NCI-H1930 (cell line): ENCODE measurements around the gene SPIC.
"Not testable (repeated sequence)": the region's sequence is repeated elsewhere in the genome, so short reads cannot be mapped to it uniquely, and the experiment has no call there.

Source experiments
- DNase-seq, 2 experiments: peaks; one replicate each; lab custom pipeline; 2025; lab: John Stamatoyannopoulos, UW

The SPIC gene

DNA sequence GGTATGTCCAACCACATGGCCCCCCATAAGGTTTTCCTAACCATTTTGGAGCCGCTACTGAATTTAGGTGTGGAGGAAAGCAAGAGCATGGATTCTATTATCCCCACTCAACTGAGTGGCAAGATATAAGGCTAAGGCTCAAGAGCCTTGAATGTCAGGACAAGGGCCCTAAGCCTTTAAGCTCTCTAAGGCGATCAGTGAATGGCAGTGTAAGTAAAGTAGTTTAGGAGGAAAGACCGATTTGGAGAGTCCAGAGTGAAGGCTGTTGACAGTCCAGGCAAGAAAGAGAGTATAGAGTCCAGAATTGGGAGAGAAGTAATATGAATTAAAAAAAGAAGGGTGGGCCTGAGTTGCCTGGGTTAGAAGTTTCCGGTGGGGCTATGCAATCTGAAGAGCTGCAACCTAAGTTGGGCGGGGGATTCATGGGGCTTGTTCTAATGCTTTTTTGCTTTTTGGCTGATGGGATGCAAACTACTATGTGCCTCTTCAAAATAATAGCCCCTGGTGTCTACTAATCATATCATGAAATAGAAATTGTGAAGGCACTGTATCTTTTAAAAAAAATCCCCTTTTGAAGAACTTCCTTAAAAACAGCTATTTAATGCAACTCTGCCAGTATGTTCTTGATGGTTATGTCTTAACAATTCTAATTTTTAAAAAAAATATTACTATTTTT lies at the start of gene SPIC:
SPIC (plus strand) TSS at position 626 of the 676 bp plus-strand sequence. CDS start 1,569 bp downstream, outside the sequence.
- DNase-seq, result no peak

DNA sequence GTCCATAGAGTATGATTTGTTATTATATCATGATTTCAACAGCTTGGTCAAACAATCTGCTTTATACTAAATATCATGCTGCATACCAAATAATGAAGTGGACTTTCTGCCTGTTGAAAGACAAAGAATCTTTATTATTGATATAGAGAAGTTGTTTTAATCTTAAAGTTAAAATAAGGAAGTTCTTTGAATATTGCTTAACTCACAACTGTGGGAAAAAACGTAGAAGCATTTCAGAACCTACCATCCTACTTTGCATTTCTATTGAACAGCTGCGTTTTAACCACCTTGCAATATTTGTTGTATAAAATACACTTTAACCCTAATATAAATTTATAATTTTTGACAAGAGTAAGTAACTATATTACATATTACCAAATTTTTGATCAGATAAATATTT lies 44.7 kb upstream of the SPIC start:
- no peak for DNase-seq

DNA sequence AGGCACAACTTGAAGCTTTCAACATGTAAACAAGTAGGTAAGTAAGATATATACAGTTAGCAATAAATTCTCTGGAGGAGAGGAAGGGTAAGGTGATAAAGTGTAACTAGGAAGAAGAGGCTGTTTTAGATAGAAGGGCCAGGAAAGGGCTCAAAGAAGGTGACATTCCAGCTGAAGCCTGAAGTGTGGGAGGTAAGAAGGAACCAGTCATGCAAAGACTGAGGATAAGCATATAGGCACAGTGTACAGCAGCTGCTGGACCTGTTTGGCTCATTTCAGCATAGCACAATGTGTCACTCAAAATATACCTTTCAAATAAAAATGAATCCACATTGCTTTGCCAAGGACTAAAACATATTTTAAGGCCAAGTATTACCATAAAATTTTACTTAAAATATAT lies 39.0 kb upstream of the SPIC start:
- no peak for DNase-seq

DNA sequence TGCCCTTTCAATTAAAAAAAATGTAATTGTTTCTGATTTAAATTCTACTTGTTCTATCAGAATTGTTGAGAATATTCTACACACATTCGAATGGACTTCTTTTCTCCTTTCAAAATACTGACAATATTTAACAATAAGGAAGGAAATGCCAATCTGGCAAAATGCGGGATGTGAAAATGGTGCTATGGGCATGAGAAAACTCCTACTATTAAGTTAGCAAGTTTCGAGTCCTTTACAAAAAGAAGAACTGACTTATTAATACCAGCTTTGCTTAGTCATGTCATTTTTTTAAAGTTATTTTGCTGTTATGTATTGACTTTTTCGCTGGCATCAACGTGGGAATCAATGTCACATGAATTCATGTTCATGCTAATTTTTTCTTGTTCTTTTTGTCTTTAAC lies 35.9 kb upstream of the SPIC start:
- no peak for DNase-seq

DNA sequence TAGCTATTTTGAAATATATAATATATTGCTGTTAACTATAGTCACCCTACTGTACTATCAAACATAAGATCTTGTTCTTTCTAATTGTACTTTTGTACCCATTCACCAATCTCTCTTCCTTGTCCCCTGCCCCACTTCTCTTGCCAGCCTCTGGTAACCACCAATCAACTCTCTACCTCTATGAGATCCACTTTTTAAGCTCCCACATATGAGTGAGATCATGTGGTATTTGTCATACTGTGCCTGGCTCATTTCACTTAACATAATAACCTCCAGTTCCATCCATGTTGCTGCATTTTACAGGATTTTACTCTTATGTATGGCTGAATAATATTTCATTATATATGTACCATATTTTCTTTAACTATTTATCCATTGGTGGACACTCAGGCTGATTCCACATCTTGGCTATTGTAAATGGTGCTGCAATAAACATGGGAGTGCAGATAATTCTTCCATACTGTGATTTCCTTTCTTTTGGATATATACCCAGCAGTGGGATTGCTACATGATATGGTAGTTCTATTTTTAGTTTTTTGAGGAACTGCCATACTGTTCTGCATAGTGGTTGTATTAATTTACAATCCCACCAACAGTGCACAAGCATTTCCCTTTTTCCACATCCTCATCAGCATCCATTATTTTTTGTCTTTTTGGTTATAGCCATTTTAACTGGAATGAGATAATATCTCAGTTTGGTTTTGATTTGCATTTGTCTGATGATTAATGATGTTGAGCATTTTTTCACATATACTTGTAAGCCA lies 33.5 kb upstream of the SPIC start:
- no peak for DNase-seq

DNA sequence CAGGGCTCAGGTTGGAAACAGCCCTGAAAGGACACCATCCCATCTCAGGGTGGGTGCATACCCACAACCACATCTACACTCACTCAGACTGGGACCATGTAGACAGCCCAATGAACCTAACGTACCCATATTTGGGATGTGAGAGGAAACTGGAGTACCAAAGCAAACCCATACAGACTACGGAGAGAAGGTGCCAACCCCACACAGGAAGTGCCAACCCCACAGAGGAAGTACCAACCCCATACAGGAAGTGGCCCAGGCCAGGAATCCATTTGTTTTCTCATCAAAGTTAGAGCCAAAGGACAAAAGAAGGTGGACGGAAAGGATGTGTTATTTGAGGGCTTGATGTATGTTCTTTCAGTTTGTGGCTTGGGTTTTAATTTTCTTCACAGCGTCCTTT lies 19.5 kb upstream of the SPIC start:
- no peak for DNase-seq

DNA sequence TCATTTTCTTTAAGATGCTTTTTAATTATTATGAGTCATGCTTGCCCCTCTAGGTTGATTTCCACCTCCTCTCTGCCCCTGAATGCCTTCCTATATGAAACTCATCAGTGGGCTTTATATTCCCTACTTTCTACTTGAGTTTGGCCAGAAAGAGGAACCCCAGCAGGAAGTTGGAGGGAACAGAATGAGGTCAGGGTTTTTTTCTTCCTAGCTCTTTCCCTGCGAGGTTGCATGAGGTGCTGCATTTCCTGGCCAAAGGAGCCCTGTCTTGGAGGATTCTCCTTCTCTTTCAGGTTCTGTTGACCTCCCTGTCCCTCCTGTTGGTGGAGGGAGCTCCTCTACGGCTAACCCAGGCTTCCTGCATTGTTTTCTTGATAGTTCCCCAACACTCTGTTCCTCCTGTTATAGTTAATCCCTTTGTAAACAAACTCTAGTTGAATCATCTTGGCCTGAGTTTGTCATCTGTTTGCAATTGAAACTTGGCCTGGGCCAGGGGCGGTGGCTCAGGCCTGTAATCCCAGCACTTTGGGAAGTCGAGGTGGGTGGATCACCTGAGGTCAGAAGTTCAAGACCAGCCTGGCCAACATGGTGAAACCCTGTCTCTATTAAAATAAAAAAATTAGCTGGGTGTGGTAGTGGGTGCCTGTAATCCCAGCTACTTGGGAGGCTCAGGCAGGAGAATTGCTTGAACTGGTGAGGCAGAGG lies 15.3 kb upstream of the SPIC start:
- no peak for DNase-seq

DNA sequence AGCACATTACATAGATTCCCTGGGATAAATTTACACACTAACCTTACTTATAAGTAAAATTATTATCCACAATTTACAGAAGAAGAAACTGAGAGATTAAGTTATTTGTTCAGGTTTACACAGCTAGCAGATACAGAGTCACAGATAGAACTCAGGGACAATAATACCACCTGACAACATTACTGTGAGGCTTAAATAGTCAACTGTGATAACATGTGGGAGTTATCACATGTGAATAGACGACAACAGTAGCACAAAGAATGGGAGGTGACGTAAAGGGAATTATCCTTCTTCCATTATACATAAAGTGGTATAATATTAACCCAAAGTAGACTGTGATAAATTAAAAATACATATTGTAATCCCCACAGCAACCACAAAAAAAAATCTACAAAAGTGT lies 6.2 kb upstream of the SPIC start:
- DNase-seq, result no peak

DNA sequence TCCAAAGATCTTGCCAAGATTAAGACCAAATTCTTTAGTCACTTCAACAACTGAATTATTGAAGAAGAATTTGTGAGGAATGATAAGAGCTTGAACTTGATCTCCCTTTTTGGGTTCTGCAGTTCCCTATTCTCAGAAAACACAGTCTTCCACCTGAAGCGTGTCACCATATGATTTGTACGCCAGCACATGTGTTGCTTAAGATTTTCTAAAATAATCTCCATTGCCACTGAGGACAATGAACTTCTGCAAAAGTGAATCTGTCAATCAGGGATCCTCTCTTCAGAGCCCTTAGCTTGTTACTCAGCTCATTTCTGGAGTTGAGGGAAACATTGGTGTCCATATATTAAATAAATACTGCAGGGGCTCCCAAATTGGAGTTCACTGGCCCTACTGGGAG lies 4.2 kb upstream of the SPIC start:
- DNase-seq, result no peak

DNA sequence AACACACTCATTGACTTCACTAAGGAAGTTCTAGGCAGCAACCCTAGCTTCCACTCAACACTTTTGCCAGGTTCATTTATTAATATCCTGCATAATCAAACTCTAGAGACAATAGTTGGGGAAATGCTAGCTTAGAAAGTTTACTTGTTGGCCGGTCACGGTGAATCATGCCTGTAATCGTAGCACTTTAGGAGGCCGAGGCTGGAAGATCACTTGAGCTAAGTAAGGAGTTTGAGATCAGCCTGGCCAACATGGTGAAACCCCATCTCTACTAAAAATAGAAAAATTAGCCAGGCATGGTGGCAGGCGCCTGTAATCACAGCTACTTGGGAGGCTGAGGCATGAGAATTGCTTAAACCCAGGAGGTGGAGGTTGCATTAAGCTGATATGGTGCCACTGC lies 3.3 kb upstream of the SPIC start:
- not testable (repeated sequence) for DNase-seq

DNA sequence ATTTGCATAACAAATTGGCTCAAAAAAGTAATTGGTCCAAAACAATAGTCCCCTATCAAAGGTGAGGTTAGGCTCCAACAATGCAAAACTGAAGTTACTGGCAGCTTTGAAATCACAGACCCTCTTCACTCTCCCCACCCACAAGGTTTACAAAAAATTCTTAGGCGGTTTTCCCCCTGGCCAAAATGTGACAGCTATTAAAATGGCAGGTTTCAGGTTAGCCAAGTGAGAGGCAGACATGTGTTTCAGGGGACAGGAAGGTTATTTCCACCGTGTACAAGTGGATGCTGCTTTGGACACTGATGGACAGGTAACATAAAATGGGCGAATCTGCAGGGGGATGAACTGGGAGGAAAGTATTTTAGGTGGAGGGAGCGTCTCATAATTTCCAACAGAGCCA lies 888 bp upstream of the SPIC start:
- no peak for DNase-seq

DNA sequence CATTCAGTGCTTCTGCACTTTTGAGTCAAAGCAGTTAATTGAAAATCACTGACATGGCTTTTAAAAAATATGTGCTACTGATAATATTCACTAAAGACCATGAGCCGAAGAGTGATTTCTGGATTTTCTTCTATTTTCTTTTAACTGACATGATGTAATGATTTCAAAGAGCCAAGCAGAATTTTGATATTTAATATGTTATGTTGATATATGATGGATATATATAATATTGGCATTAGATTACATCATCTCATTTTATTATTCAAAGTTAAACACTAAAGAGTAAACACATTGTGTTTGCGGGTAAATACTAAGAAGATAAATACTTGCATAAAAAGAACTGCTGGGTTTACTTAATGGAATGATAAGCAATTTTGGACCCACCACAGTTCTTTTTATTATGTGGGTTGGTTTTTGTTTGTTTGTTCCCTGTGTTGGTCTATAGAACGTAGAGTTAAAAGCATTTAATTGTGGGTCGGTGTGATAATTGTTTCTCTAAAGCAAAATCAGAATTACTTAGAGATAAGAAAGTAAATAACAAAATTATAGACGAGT lies 692 bp downstream of the SPIC start:
- DNase-seq, result peak; percentile 15 to 79

DNA sequence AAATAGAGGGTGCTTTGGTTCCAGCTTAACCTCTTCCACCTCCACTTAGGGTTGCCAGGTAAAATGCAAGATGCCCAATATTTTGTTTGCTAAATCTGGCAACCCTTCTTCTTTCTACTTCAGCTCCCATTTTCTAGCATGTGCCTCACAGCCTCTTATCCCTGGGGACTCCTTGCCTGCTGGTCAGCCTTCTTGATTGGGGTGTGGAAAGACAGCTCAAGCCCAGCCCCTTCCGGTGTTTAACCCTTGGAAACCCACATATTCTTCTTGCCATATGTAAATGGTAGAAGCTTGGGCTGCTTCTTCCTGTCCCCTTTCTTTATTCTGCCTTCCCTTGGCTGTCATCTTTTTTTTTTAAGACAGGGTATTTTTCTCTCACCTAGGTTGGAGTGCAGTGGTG lies 5.7 kb downstream of the SPIC start:
- no peak for DNase-seq

DNA sequence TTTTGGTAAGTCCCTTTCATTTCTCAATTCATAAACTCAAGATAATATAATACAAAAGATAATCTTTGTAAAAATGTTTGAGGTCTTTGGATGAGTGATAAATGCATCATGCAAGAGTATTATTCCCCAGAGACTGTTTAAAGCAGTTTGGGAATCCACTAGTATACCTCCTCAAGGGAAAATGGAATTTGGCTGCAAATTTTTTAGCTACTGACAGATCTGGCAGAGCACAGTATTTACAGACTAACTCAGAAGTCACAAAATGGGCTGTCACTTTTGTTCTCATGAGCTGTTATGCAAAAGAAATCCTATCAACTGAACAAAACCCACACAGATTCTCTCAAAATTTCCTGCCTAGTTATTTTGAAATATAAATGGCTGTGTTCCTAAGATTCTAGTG lies 9.9 kb downstream of the SPIC start:
- no peak for DNase-seq

DNA sequence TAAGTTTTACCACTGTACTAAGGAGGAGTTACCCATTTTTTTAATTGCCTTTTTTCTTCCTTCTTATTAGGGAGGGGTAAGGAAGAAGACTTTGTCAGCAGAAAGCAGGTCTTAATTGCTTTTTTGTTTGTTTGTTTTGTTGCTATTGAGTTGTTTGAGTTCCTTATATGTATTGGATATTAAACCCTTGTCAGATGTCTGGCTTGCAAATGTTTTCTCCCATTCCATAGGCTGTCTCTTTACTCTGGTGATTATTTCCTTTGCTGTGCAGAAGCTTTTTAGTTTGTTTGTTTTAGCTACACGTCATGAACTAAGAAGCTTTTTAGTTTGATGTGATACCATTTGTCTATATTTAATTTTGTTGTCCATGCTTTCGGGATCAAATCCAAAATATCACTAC lies 13.3 kb downstream of the SPIC start:
- DNase-seq, result no peak

DNA sequence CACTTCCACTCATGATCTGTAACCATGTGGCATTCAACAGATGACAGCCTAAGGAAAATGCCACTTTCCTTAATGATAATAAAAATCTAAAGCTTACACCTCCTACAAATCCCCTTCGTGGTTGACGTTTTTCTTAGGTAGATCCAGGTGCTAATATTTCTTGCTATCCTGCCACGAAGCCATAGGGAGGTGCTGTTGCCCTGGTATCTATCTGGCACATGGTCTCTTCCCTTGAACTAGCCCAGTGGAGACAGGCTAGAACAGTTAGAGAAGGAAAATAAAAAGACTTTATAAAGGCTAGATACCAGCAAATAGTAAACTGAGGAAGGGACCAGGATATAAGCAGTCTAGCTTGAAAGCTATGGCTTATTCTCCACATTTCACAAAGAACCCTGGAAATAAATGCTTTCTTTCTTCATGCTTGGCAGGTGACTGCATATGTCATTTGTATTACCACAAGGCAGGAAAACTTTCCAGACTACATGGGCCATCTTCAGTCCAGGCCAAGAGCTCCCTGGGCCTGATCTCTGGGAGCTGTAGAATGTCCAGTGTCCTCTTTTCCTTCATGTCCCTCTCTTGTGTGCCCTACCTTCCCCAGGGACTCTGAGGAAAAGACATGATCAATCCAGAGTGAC lies 15.3 kb downstream of the SPIC start:
- DNase-seq, result peak; percentile 10 to 24

DNA sequence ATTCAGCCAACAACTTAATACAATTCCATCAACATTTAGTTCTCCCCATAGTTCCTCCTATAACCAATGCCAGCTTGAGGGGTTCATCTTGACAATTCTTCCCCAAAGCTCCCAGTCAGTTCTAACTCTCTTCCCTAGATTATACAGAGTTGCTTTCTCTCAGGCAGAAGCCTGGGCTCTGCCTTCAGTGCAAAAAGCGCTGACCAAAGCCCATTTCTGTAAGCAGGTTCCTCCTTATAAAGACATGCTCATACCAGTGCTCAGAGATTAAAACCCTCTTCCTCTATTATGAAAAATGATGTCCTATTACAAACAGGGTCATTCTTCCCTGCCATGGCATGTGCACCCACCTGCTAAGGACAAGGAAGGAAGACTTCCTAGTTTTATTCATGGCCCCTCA lies 16.2 kb downstream of the SPIC start:
- DNase-seq, result no peak

DNA sequence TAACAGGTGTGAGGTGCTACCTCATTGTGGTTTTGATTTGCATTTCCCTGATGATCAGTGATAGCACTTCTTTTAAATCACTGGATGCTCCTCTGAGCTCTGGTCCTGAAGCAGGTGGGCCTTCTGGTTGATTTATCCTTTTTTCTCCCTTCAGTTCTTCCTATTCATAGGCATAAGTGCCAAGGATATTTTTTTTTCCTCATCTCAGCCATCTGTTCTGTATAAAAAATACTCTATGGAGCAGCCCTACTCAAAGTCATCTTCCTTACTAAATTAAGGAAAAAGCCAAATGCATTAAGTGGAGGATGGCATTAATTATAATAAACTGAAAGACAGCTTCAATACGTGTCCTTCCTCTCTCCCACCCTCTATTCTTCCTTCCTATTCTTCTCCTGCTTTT lies 18.4 kb downstream of the SPIC start:
- no peak for DNase-seq

DNA sequence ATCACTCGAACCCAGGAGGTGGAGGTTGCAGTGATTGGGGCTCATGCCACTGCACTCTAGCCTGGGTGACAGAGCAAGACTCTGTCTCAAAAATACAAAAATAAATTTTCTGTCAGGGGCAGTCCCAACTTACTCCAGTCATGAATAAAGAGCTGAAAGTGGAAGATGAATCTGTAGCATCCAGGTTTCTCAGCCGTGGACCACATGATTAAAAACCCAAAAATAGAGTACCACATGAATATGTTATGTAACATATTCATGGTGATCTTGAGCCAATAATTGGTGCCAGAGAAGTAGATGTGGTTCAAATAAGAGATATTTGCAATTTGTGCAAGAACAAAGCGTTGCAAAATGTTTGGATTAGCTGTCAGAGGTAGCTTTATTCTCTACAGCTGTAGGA lies 23.1 kb downstream of the SPIC start:
- DNase-seq, result no peak

DNA sequence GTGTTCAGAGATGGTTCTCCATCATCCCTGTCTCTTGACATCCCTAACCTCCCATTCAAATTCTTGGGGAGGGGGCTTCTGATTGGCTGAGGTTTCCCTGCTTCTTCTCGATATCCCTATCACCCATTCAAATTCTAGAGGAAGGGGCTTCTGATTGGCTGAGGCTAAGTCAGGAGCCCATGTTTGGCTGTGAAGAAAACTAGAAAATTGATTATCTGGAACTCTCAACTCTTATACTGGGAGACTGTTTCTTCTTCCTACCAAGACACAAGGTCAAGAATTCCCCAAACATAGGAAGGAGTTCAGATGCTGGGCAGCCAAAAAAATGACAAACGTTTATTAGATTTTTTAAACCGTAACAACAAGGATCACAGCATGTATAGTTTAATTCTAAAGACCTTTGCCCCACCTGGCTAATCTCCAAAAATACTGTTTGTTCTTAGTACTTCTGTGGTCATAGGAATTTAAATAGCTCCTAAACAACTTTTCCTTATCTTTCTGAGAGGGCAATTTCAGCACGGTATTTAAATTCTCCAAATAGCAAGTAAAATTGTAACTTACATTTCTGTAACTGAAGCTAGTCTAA lies 26.4 kb downstream of the SPIC start:
- no peak for DNase-seq

DNA sequence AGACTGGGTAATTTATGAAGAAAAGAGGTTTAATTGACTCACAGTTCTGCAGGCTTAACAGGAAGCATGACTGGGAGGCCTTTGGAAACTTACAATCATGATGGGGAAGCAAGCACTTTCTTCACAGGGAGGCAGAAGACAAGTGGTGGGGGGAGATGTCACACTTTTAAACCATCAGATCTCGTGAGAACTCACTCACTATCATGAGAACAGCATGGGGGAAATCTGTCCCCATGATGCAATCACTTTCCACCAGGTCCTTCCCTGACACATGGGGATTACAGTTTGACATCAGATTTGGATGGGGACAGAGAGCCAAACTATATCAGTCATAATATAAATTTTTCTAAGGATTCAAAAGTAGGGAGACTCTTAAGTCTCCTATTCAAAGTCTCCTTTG lies 46.0 kb downstream of the SPIC start:
- DNase-seq, result no peak

DNA sequence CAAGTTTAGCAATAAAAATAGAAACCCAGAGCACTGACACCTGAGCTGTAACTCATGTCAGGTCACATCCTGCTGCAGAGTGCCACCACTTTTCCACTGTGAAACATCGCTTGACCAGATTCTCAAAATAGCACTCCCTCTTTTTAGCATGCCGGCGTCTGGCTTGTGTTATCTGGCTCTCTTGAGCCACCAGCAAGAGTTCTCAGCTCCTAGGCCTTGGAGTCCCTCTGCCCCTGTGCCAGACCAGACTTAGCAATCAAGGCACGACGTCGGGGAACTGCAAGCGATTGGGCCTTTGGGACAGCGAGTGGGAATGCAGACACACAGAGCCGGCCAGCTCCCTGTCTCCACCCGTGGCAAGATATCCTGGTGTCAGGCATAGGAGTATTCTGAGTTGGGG lies 52.5 kb downstream of the SPIC start:
- DNase-seq, result no peak
